Activated T-cell treated with anti-CD3 and anti-CD28 coated beads for 48 hours (primary cell): ENCODE measurements around the gene CBFA2T3.

Experiments
- DNase-seq: peaks from one replicate; pipeline ENCODE4 v3.0.0-alpha.2; 2020; ENCODE audit warnings: low read depth

Gene CBFA2T3

GRCh38 chr16:88961011-88961410, 16.0 kb downstream of the CBFA2T3 start:
- no peak for DNase-seq

GRCh38 chr16:88960516-88960915, 16.5 kb downstream of the CBFA2T3 start:
- no peak for DNase-seq

- no peak for DNase-seq
Measured at GRCh38 chr16:88959022-88959421, 18.0 kb downstream of the CBFA2T3 start.

GRCh38 chr16:88957887-88958577, 19.0 kb downstream of the CBFA2T3 start:
- DNase-seq = no peak

GRCh38 chr16:88957433-88957767, 19.6 kb downstream of the CBFA2T3 start:
- no peak for DNase-seq

- no peak for DNase-seq
Measured at GRCh38 chr16:88956546-88957432, 20.2 kb downstream of the CBFA2T3 start.

GRCh38 chr16:88955906-88956305, 21.1 kb downstream of the CBFA2T3 start:
- no peak for DNase-seq

- DNase-seq = no peak
Measured at GRCh38 chr16:88953003-88953690, 23.9 kb downstream of the CBFA2T3 start.

GRCh38 chr16:88951989-88952388, 25.0 kb downstream of the CBFA2T3 start:
- DNase-seq = no peak

- DNase-seq = no peak
Measured at GRCh38 chr16:88951501-88951900, 25.5 kb downstream of the CBFA2T3 start.

GRCh38 chr16:88948781-88949490, 28.1 kb downstream of the CBFA2T3 start:
- no peak for DNase-seq

- DNase-seq = no peak
Measured at GRCh38 chr16:88945473-88945872, 31.5 kb downstream of the CBFA2T3 start.

GRCh38 chr16:88943741-88944140, 33.3 kb downstream of the CBFA2T3 start:
- DNase-seq = no peak

GRCh38 chr16:88943131-88943664, 33.8 kb downstream of the CBFA2T3 start:
- DNase-seq = no peak

GRCh38 chr16:88941913-88942909, 34.8 kb downstream of the CBFA2T3 start:
- peak; percentile 61 for DNase-seq

- no peak for DNase-seq
Measured at GRCh38 chr16:88940862-88941817, 35.9 kb downstream of the CBFA2T3 start.

- no peak for DNase-seq
Measured at GRCh38 chr16:88939972-88940861, 36.8 kb downstream of the CBFA2T3 start.

GRCh38 chr16:88939245-88939971, 37.6 kb downstream of the CBFA2T3 start:
- DNase-seq = no peak
